Measurements from ENCODE around the gene FIG4. TPM values are rescaled to one million over a fixed set of nuclear protein-coding genes. Genes with fewer than 3 reads are reported as not detected.
"Not testable (repeated sequence)": the region's sequence is repeated elsewhere in the genome, so short reads cannot be mapped to it uniquely, and the experiment has no call there.

The FIG4 gene
- total RNA-seq, 1 donor from 2014 or later, result 15.1 TPM

DNA sequence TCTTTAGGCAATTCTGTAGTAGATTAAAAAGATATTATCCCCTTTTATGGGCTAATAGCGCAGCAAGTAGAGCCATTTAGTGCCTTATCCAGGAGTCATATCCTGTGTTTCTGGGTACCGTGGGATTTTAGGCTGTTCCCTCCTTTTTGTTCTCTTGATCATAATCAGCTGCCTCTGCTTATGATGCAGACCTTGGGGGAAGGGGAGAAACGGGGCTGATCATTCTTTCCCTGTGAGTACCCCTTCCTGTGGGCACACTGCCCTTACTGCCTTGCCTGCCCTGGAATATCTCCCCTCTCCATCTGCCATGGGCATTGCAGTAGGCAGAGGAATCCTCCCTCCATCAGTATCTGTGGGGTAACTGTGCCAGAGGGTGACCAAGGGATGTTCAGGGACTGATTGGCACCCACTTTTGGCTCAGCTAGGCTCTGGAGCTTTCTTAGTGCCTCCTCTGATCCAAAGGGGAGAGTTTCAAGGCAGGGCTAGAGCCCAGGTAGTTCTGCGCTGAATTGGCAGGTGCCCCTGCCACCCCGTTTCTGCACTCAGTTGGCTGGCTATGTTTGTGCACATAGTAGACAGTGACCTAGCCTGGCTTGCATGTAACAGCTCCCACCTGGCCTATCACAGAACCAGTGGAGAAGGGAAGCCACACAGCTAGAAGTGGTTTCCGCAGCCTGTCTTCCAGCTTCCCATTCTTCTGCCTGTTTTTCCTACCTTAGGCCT lies 103.3 kb downstream of the FIG4 start:
- DNase-seq (ENCODE audit: low read depth, low spot score), result no peak

GRCh38 chr6:109795994-109796555 lies 105.0 kb downstream of the FIG4 start:
- no peak for DNase-seq (ENCODE audit: low read depth, low spot score)

DNA sequence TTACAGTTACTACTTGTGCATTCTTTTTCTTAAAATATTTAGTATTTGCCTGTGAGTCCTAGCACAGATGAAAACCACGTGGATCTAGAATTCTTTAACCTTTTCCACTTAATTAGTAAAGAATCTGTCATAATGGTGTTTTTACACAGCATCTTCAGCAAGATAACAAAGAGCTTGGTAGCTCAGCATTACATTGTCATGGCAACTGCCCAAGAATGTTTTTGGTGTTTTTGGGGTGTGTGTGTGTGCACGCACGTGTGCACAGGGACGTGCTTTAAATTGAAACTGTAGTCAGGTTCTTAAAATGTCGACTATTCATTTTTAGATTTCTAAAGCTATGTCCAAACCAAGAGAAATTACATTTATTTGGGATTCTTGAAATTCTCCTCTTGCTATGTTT lies 108.0 kb downstream of the FIG4 start:
- DNase-seq (ENCODE audit: low read depth, low spot score), result no peak

- DNase-seq (ENCODE audit: low read depth, low spot score), result no peak
Measured at GRCh38 chr6:109799664-109800063, 108.6 kb downstream of the FIG4 start.

DNA sequence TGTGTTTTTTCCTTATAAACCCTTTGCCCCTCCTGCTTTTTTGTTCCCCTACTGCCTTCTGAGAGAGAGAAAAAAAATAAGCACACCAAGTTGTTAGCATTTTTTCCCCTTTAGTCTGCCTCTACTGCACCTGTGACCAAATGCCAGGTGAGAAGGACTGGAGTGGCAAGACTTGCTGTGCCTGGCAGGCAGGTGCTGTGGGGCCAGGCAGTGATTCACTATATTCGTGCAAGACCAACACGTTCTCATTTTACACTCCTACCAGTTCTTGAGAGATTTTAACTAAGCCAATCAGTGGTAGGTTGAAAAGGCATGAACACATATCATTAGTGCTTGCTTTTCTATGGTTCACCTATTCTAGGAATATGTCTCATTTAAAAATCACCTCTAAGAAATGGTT lies 109.7 kb downstream of the FIG4 start:
- no peak for DNase-seq (ENCODE audit: low read depth, low spot score)

DNA sequence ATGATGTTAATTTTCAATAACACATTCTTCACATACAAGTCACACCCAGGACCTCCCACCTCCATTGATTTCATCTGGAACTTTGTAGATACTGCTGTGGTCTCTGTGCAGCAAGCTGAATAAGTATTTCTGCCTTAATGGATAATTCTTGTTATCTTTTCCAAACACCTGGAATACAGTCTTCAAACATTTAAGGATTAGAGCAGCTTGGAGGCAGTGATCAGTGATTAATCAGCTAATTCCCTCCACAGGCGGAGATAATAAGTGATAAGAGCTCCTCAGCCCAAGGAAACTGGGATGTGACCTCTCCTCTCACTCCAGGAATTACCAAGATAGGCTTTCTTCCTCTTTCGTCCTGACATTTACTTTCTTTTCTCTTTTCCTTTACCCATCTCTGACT lies 110.7 kb downstream of the FIG4 start:
- no peak for DNase-seq (ENCODE audit: low read depth, low spot score)

- DNase-seq (ENCODE audit: low read depth, low spot score), result no peak
Measured at GRCh38 chr6:109804020-109804419, 112.9 kb downstream of the FIG4 start.

DNA sequence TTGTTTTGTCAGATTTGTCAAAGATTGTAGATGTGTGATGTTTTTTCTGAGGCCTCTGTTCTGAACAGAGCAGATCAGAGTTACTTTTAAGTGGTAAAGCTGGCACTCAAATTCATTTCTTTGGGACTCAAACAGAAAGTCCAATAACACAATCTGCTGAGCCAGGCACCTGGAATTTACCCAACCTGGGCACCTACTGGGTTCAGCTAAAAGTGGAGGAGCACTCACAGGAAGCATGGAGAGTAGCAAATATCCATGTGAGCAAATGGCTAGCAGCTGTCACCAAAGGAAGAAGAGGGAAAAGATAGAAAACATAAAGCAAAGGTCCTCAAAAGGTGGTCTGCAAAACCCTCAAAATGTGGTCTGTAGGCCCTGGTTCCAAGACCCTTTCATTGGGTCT lies 116.8 kb downstream of the FIG4 start:
- no peak for DNase-seq (ENCODE audit: low read depth, low spot score)

GRCh38 chr6:109808837-109809236 lies 117.7 kb downstream of the FIG4 start:
- no peak for DNase-seq (ENCODE audit: low read depth, low spot score)

DNA sequence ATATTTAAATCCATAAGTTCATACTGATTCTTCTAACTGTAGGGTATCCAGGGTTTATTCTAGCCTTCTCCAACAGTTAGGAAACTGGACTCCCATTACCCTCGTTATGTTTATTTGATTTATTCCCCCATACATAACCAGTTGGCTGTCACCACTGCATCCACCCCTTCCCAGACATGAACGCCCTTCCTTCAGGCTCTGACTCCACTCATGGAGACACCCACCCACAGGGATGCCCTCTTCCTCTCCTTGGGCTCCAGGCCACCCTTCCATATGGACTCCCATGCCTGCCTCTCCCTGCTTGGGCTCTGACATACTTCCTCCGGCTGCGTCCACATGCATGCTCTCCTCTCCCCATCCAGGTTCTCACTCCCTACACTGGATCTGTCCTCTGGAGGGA lies 124.0 kb downstream of the FIG4 start:
- DNase-seq (ENCODE audit: low read depth, low spot score), result no peak

- no peak for DNase-seq (ENCODE audit: low read depth, low spot score)
Measured at GRCh38 chr6:109816452-109817374, 125.6 kb downstream of the FIG4 start.

DNA sequence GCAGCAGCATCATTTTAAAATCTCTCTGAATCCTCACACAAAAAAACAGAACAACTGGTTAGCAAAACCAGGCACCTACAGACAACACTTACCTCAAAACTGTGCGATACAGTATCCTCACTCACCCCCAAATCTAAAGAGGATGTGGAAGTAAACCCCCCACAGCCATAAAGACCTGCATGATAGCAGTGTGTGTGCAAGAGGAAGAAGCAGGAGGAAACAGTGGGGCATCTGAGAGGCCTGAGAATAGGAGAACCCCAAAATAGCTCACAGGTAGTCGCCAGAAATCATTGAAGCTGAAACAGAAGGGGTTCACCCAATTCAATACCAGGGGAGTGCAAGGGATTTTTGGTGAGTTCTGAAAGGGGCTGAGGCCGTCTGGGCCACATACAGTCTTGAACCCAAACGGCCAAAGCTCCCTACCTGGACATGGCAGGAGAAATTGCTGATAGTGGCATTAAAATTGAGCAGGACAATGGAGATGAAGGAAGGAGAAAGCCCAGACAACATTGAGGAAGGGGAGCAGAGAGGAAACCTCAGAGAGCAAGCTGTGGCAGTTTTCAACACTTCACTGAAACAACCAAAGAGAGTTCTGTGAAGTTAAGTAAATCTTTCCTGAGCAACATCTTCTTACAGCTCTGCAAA lies 129.7 kb downstream of the FIG4 start:
- DNase-seq (ENCODE audit: low read depth, low spot score), result no peak

GRCh38 chr6:109821428-109821827 lies 130.3 kb downstream of the FIG4 start:
- no peak for DNase-seq (ENCODE audit: low read depth, low spot score)

DNA sequence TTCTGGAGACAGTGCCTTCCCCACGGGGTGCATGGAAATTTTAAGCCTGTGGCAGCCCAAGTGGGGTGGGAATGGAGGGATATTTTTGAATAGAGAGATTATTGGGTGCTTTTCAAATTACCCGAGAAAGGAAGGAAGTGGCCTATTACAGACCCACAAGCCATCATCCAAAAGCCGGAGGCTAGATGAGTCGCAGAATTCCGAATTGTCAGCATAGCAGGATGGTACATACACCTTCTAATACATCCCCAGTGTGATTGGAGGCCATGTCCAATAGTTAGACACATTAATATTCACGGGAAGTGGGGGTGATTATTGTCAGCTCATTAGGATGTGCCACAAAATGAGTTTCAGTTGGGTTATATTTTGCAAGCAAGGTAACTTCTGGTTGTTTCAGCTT lies 133.0 kb downstream of the FIG4 start:
- DNase-seq (ENCODE audit: low read depth, low spot score), result no peak

GRCh38 chr6:109826551-109826950 lies 135.5 kb downstream of the FIG4 start:
- DNase-seq (ENCODE audit: low read depth, low spot score), result no peak

GRCh38 chr6:109831352-109831751 lies 140.3 kb downstream of the FIG4 start:
- not testable (repeated sequence) for DNase-seq (ENCODE audit: low read depth, low spot score)

DNA sequence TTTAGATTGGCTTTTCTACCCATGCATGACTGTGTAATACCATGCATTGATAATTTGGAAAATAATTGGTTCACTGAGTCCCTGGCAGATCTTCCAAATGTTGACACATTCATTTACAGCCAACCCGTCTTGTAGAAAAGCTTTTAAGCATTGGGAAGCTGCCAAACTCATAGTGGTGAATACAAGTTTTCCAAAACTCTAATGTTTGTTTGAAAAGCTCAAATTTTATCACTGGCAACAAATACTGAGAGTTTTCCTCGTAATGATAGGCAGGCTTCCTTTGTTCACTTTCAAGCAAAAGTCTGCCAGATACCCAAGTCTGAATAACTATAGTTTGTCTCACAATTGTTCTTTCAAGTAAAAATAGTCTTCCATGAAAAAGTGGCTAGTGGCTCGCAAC lies 143.0 kb downstream of the FIG4 start:
- no peak for DNase-seq (ENCODE audit: low read depth, low spot score)

DNA sequence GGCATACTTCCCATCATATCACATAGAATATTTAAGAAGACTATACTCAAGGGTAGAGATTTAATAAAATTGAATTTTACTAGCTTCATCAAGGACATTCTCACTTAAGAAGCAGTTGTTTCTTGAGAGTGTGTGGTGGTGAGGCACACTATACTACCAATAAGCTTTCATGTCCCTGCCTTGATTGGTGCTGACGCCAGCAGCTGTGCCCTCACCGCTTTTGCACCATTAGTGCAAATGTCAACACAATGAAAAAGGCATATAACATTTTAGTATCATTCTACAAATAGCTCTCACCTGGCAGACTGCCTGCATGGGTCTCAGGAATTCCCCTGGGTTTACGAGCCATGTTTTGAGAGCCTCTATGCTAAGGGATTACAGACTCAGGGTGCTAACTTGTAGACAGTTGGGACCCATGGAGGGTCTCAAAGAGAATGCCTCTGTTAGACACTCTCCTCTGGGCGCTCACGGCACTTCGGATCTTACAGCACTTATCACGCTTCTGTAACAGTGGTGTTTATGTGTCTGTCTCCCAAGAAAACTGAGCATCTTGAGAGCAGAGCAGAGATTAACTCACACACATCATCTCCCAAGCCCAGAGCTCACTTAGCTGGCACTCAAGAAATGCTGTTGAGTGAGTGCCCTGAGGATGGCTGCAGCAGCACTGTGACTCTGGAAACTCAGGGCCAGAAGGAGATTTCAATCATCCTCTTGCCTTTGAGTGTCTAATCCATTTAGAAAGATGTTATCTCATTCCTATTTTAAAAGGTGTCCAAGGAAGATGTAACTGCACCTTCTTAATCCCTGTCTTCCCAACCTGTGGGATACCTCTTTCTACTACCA lies 143.7 kb downstream of the FIG4 start:
- no peak for DNase-seq (ENCODE audit: low read depth, low spot score)

DNA sequence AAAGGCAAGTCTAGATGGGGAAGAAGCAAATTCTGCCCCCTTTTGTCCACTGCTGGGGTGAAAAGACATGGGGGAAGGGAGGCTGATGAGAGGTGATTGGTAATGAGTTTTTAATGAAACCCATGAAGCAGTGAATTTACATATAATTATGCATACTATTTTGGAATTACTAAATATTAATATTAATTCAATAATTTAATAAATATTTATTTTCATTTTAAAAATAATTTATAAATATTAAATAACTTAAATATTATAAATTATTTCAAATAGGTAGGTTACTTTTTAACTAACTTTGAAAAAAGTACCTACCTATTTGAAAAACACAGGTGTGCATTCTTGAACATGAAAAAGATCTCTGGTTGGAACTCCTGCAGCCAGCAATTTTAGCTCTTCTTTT lies 148.9 kb downstream of the FIG4 start:
- no peak for DNase-seq (ENCODE audit: low read depth, low spot score)

DNA sequence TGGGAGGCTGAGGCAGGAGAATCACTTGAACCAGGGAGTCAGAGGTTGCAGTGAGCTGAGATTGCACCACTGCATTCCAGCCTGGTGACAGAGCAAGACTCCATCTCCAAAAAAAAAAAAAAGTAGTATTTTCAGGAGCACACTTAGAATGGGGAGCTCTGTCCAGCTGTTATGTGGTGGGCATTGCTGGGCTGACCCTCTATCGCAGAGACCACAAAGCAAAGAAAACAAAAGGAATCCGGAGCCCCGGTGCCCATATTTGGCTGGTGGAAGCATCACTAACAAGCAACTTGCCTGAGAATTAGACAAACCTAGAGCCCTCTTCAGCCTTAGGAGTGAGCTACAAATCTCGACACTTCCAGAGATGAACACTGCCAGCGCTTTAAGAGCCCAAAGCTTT lies 149.7 kb downstream of the FIG4 start:
- DNase-seq (ENCODE audit: low read depth, low spot score), result no peak

DNA sequence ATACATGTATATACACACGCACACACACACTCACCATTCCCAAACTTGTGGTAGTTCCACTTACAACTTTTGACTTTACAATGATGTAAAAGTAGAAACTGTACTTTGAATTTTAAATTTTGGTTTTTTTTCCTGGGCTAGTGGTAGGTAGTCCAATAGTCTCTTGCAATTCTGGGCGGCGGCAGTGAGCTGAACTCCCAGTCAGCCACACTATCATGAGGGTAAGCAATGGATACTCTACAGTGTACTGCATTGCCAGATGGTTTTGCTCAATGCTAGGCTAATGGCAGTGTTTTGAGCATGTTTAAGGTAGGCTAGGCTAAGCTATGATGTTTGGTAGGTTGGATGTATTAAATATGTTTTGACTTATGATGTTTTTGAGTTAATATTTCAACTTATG lies 150.8 kb downstream of the FIG4 start:
- no peak for DNase-seq (ENCODE audit: low read depth, low spot score)

All from pulmonary artery endothelial cell (primary cell).